Panc1 (cell line): ENCODE data around the gene THAP11. TPM values are rescaled to one million over a fixed set of nuclear protein-coding genes. Genes with fewer than 3 reads are reported as not detected.

Experiments
- ATAC-seq: fragments of 200-7000 bp; cut with Tn5 transposase; 2 replicates; pipeline ENCODE4 v1.9.1; 2020; ENCODE audit warnings: mild to moderate bottlenecking, moderate library complexity
- BruUV-seq: library from RNA; stranded (reverse); fragments of 400-500 nt; replicated peaks from 2 replicates; lab custom pipeline; 2021; lab: Mats Ljungman, UMichigan
- CTCF ChIA-PET: fragments of 300-600 bp; sonication (Branson Sonifier 250); formaldehyde crosslinking; loops from one replicate; lab custom pipeline; 2022; ENCODE audit warnings: antibody characterized with exemption; lab: Charles Lee
- POLR2A ChIA-PET: fragments of 300-600 bp; sonication (Branson Sonifier 250); formaldehyde crosslinking; loops from one replicate; lab custom pipeline; 2022; ENCODE audit warnings: antibody characterized with exemption; lab: Charles Lee
- DNase-seq: peaks from one replicate; pipeline ENCODE4 v3.0.0-alpha.2; 2010; ENCODE audit warnings: low read depth, low spot score
- H3K27ac ChIP-seq: 2 replicates; pipeline ENCODE4 v1.5.1; 2011; ENCODE audit warnings: mild to moderate bottlenecking, low read length, inconsistent platforms
- H3K27me3 ChIP-seq: fragments of 200-500 bp; sonication (Bioruptor generic); 2 replicates; pipeline ENCODE4 v1.6.0; 2014; ENCODE audit warnings: low read length, inconsistent platforms; ENCODE audit not compliant: control insufficient read depth, insufficient read depth
- H3K36me3 ChIP-seq: fragments of 200-500 bp; sonication (Bioruptor generic); 2 replicates; pipeline ENCODE4 v1.5.1; 2014; ENCODE audit warnings: inconsistent platforms, mild to moderate bottlenecking, low read length, moderate library complexity; ENCODE audit not compliant: control insufficient read depth, insufficient read depth
- H3K4me1 ChIP-seq: 2 replicates; pipeline ENCODE4 v1.5.1; 2011; ENCODE audit warnings: inconsistent platforms, mild to moderate bottlenecking, low read length, moderate library complexity; ENCODE audit not compliant: control insufficient read depth, insufficient read depth
- H3K4me3 ChIP-seq, 2 experiments: 2 replicates each; pipeline ENCODE4 v1.5.1; 2011 to 2012; ENCODE audit warnings: low read depth in 2 of 2, low read length in 2 of 2, mild to moderate bottlenecking in 2 of 2, inconsistent platforms in 1 of 2, moderate library complexity in 1 of 2
- H3K9me3 ChIP-seq: fragments of 200-500 bp; sonication (Bioruptor generic); 2 replicates; pipeline ENCODE4 v1.5.1; 2014; ENCODE audit warnings: low read depth, mild to moderate bottlenecking, inconsistent platforms, low read length, moderate library complexity; ENCODE audit not compliant: control insufficient read depth, insufficient read depth
- POLR2AphosphoS5 ChIP-seq: IDR thresholded peaks from 2 replicates; pipeline ENCODE4 v1.6.1; 2012; ENCODE audit warnings: mild to moderate bottlenecking, low read depth, low read length, moderate library complexity
- REST ChIP-seq, 2 experiments: IDR thresholded peaks; 2 replicates each; pipeline ENCODE4 v1.6.1; 2011 to 2012; ENCODE audit warnings: low read depth in 2 of 2, control low read depth in 1 of 2, low read length in 1 of 2, mild to moderate bottlenecking in 1 of 2, moderate library complexity in 1 of 2; ENCODE audit not compliant: insufficient read depth in 1 of 2
- SIN3A ChIP-seq: IDR thresholded peaks from 2 replicates; pipeline ENCODE4 v1.6.1; 2012; ENCODE audit warnings: low read depth, mild to moderate bottlenecking, low read length, moderate library complexity, borderline replicate concordance; ENCODE audit not compliant: insufficient read depth
- TCF7L2 ChIP-seq: IDR thresholded peaks from 2 replicates; pipeline ENCODE4 v1.6.1; 2011; ENCODE audit warnings: mild to moderate bottlenecking, low read depth, low read length, inconsistent platforms
- in situ Hi-C: cut with HindIII; loops from 2 replicates; pipeline ENCODE4 v1.10.0; 2016; ENCODE audit warnings: low sequenced_read_pairs, low pct_unique_long_range_greater_than_20kb
- intact Hi-C: fragments of 100-400 bp; cut with micrococcal nuclease; formaldehyde crosslinking; loops from one replicate; pipeline ENCODE4 v1.10.0; 2022; ENCODE audit not compliant: unreplicated experiment
- total RNA-seq: library from RNA; stranded (reverse); gene quantifications from one replicate; pipeline ENCODE4 v1.2.1, GENCODE V29; 2021; ENCODE audit not compliant: unreplicated experiment
- TF ChIP-seq, protein P1 (sequence below): fragments of 450-650 bp; IDR thresholded peaks from 2 replicates; pipeline ENCODE4 v1.5.1; 2017; ENCODE audit warnings: mild to moderate bottlenecking

The THAP11 gene
- total RNA-seq, 1 experiment from 2014 or later = 27.3 TPM

DNA sequence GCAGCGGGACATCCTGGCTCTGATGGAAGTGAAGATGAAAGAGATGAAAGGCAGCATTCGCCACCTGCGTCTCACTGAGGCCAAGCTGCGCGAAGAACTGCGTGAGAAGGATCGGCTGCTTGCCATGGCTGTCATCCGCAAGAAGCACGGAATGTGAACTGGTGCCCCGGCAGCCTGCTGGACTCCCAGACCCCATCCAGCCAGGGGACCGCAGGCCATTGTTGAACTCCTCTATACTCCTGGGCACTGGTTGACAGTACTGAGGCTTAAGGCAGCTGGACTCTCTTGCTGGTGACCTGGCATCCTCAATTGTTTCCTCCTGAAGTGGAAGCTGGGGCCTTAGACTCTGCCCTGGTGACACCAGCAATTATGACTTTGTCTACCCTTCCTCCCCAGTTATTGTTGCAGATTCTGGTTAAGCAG is 1.2 kb downstream of the THAP11 start:
- no TSS peak for BruUV-seq
- no peak for ATAC-seq
- Histone ChIP-seq H3K27ac (peak overlapping the region; percentile 54), H3K36me3 (no peaks in the 10 kb centered on the region; the same call in none of the 2 replicates), H3K9me3 (no peaks in the 10 kb centered on the region), H3K4me1 (peaks cover 26% of the 10 kb centered on the region), H3K27me3 (no peaks in the 10 kb centered on the region), H3K4me3 (peak overlapping the region; percentile 69)
- in situ Hi-C loops (no loop called here), intact Hi-C loops (no loop called here)
- TF ChIP-seq, protein P1, sequence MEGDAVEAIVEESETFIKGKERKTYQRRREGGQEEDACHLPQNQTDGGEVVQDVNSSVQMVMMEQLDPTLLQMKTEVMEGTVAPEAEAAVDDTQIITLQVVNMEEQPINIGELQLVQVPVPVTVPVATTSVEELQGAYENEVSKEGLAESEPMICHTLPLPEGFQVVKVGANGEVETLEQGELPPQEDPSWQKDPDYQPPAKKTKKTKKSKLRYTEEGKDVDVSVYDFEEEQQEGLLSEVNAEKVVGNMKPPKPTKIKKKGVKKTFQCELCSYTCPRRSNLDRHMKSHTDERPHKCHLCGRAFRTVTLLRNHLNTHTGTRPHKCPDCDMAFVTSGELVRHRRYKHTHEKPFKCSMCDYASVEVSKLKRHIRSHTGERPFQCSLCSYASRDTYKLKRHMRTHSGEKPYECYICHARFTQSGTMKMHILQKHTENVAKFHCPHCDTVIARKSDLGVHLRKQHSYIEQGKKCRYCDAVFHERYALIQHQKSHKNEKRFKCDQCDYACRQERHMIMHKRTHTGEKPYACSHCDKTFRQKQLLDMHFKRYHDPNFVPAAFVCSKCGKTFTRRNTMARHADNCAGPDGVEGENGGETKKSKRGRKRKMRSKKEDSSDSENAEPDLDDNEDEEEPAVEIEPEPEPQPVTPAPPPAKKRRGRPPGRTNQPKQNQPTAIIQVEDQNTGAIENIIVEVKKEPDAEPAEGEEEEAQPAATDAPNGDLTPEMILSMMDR = no peak
- TF ChIP-seq REST (IDR thresholded peaks at IDR 0.05; ENCODE audit: insufficient read depth in 1 of 2, low read depth in 2 of 2, low read length in 1 of 2) (no peak), TCF7L2 (0 out of 2 replicates have a peak, but pooled peaks have one; percentile 55), SIN3A (no peak)
- POLR2A ChIA-PET = no interaction called here
- DNase-seq = no peak
- CTCF ChIA-PET = interaction anchor here (0.5 to 1.3 kb wide), 3 partner anchors 27 to 264 kb away, joined by 3 to 5 read pairs (median 3); no protein-coding TSS in a partner anchor

- H3K36me3 ChIP-seq = no peaks in the 10 kb centered on the region; the same call in none of the 2 replicates
- H3K9me3 ChIP-seq = no peaks in the 10 kb centered on the region
- H3K27ac ChIP-seq = peak overlapping the region; percentile 54; the same call in 1 of the 2 replicates
- ChIA-PET CTCF (interaction anchor here (0.6 to 0.9 kb wide), 2 partner anchors 94 to 323 kb away, joined by 4 to 5 read pairs; no protein-coding TSS in a partner anchor), POLR2A (interaction anchor here (0.5 to 1.0 kb wide), 2 partner anchors 38 to 40 kb away, joined by 3 read pairs; partner anchors contain the start of gene RANBP10)
- H3K4me3 ChIP-seq = peak overlapping the region; percentile 69
- H3K4me1 ChIP-seq = peaks cover 26% of the 10 kb centered on the region
- no peak for DNase-seq
- no peak for ATAC-seq
- in situ Hi-C loops (no loop called here), intact Hi-C loops (no loop called here)
- BruUV-seq = no TSS peak
- TF ChIP-seq POLR2AphosphoS5 (no peak), REST (IDR thresholded peaks at IDR 0.05; ENCODE audit: insufficient read depth in 1 of 2, low read depth in 2 of 2, low read length in 1 of 2) (no peak), TCF7L2 (no peak), SIN3A (no peak)
- TF ChIP-seq, protein P1 = no peak
- H3K27me3 ChIP-seq = no peaks in the 10 kb centered on the region
Measured at GRCh38 chr16:67844497-67844896, 2.4 kb downstream of the THAP11 start.
